T-cell (primary cell): ENCODE data around the gene HEPHL1. TPM values are rescaled to one million over a fixed set of nuclear protein-coding genes. Genes with fewer than 3 reads are reported as not detected.
"Not testable (repeated sequence)": the region's sequence is repeated elsewhere in the genome, so short reads cannot be mapped to it uniquely, and the experiment has no call there.

Source experiments
- ATAC-seq, 4 experiments: fragments of 200-7000 bp in 3 of 4; fragments of 150-1000 bp in 1 of 4; cut with Tn5 transposase; replicated peaks in 1 of 4; 1 replicate in 3 of 4; 2 replicates in 1 of 4; pipeline ENCODE4 v1.10.0; 2021; ENCODE audit warnings: moderate library complexity in 3 of 4, mild to moderate bottlenecking in 2 of 4, moderate number of reproducible peaks in 1 of 4
- CTCF ChIA-PET, 2 donors: fragments of 300-600 bp; sonication (Branson Sonifier 250); formaldehyde crosslinking; loops; one replicate each; lab custom pipeline; 2022; ENCODE audit warnings: antibody characterized with exemption in 2 of 2; lab: Charles Lee
- POLR2A ChIA-PET, 2 donors: fragments of 300-600 bp; sonication (Branson Sonifier 250); formaldehyde crosslinking; loops; one replicate each; lab custom pipeline; 2022; ENCODE audit warnings: antibody characterized with exemption in 2 of 2; lab: Charles Lee
- DNase-seq, 35 experiments: peaks; one replicate each; pipeline versions ENCODE4 v3.0.0 to v3.0.0-alpha.2; 2013 to 2023
- H3K27ac ChIP-seq: one replicate; pipeline ENCODE4 v1.5.1; 2013; ENCODE audit warnings: low read length
- H3K27me3 ChIP-seq, 2 experiments: replicated peaks in 1 of 2; 1 replicate in 1 of 2; 2 replicates in 1 of 2; pipeline versions ENCODE4 v1.6.1 to v1.7.0; 2013; ENCODE audit warnings: low read length in 1 of 2, mixed read lengths in 1 of 2; ENCODE audit not compliant: control insufficient read depth in 2 of 2, insufficient read depth in 2 of 2; ENCODE audit errors: extremely low read depth in 1 of 2
- H3K36me3 ChIP-seq, 2 donors: 1 replicate in 1 of 2; 2 replicates in 1 of 2; pipeline versions ENCODE4 v1.6.1 to v1.7.0; 2013; ENCODE audit warnings: low read length in 1 of 2; ENCODE audit not compliant: control insufficient read depth in 2 of 2, insufficient read depth in 1 of 2; ENCODE audit errors: extremely low read depth in 1 of 2
- H3K4me1 ChIP-seq, 2 experiments: 1 replicate in 1 of 2; 2 replicates in 1 of 2; pipeline versions ENCODE4 v1.6.1 to v1.7.0; 2013; ENCODE audit warnings: low read length in 2 of 2, mixed read lengths in 1 of 2; ENCODE audit not compliant: insufficient read depth in 2 of 2, control insufficient read depth in 1 of 2; ENCODE audit errors: extremely low read depth in 1 of 2
- H3K4me3 ChIP-seq, 2 donors: 1 replicate in 1 of 2; 2 replicates in 1 of 2; pipeline versions ENCODE4 v1.5.1 to v1.7.0; 2013; ENCODE audit warnings: mild to moderate bottlenecking in 2 of 2, low read length in 1 of 2, moderate library complexity in 1 of 2; ENCODE audit not compliant: control insufficient read depth in 1 of 2; ENCODE audit errors: extremely low read depth in 1 of 2
- H3K9me3 ChIP-seq: 2 replicates; pipeline ENCODE4 v1.7.0; 2013
- H3K27ac Mint-ChIP-seq, 2 donors: one replicate each; pipeline ENCODE4 v1.8.0; 2020 to 2021; ENCODE audit warnings: mild to moderate bottlenecking in 2 of 2, mixed read lengths in 2 of 2
- H3K27me3 Mint-ChIP-seq, 2 donors: one replicate each; pipeline ENCODE4 v1.8.0; 2021 to 2022; ENCODE audit warnings: mixed read lengths in 2 of 2
- H3K36me3 Mint-ChIP-seq: one replicate; pipeline ENCODE4 v1.8.0; 2021; ENCODE audit warnings: mixed read lengths
- H3K4me1 Mint-ChIP-seq, 3 donors: one replicate each; pipeline ENCODE4 v1.8.0; 2020 to 2022; ENCODE audit warnings: mixed read lengths in 3 of 3, mild to moderate bottlenecking in 1 of 3
- H3K4me3 Mint-ChIP-seq, 3 donors: one replicate each; pipeline ENCODE4 v1.8.0; 2020 to 2022; ENCODE audit warnings: mild to moderate bottlenecking in 3 of 3, mixed read lengths in 3 of 3, moderate library complexity in 3 of 3
- H3K9me3 Mint-ChIP-seq, 3 donors: one replicate each; pipeline ENCODE4 v1.8.0; 2020 to 2022; ENCODE audit warnings: mixed read lengths in 3 of 3
- WGBS: methylation state at CpG from one replicate; pipeline ENCODE4 v1.1.5; 2013; ENCODE audit warnings: missing lambda C conversion rate; ENCODE audit not compliant: insufficient coverage; 5-methylcytosine and 5-hydroxymethylcytosine counted together
- total RNA-seq, 35 experiments: library from RNA in 6 of 35; stranded (reverse) in 6 of 35; fragments of 120-200 nt in 1 of 35; gene quantifications; one replicate each; pipeline versions ENCODE4 v1.2.1 to v1.2.4 and lab custom pipeline; 2013 to 2026

The HEPHL1 gene
- total RNA-seq, 5 donors from 2014 or later (not counting 1 experiment from before 2014, with no cell fraction given), result not detected

DNA sequence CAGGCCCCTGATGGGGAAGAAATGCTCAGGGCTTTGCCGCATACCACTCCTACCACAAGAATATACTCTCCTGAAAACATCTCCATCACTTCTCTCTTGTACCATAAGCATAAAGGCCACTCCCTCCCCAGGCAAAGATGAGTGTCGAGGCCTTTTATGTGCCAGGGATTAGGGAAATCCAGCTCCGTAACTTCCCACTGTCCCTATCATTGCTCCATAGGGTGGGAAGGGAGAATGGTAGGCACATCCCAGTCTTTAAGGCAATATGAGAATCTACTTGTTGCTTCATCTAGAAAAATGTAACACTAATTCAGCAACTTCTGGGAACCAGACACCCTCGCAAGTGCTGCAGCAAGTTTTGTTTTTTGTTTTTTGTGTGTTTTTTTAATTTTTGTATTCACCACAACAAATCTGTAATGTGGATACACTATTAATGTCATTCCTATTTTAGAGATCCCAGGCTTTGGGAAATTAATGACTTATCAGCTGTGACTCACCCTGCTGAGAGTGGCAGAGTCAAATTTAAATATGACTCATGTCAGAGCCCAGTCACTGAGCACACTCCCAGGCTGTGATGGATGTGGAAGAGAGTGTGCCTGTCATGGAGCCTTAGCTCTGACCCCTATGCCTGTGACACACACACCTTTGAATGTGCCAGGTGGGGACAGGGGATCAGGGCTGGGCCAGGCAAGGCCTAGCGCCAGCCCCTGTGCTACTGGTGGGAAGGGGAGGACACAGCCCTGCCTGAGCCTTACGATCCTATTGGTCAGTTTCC, 130.9 kb downstream of the HEPHL1 start:
- ATAC-seq, result peak in 1 of 4 experiments; percentile 40
- peaks cover 6 to 20% of the 10 kb centered on the region in 2 experiments for H3K4me1 ChIP-seq
- H3K27me3 ChIP-seq, result no peaks in the 10 kb centered on the region
- POLR2A ChIA-PET, result no interaction called here
- peaks cover 30% of the 10 kb centered on the region for H3K36me3 Mint-ChIP-seq
- 100% methylated on average over 2 of the region's 6 CpGs for WGBS
- no peaks in the 10 kb centered on the region for H3K9me3 ChIP-seq
- no peak for DNase-seq
- peak overlapping the region in 1 of 2 donors; percentile 10 for H3K27ac Mint-ChIP-seq
- peaks cover 0 to 7% of the 10 kb centered on the region in 2 donors for H3K36me3 ChIP-seq
- H3K4me1 Mint-ChIP-seq, result peaks cover 62 to 67% (median 65%) of the 10 kb centered on the region in 3 donors
- CTCF ChIA-PET, result interaction anchor here in 1 of 2 donors (0.6 kb wide), 1 partner anchor 136 kb away, joined by 3 read pairs; no protein-coding TSS in a partner anchor
- H3K4me3 ChIP-seq, result no peak overlapping the region
- H3K27ac ChIP-seq, result no peak overlapping the region
- H3K9me3 Mint-ChIP-seq, result peaks cover 0 to 2% (median 0%) of the 10 kb centered on the region in 3 donors
- no peaks in the 10 kb centered on the region for H3K27me3 Mint-ChIP-seq
- no peak overlapping the region for H3K4me3 Mint-ChIP-seq

DNA sequence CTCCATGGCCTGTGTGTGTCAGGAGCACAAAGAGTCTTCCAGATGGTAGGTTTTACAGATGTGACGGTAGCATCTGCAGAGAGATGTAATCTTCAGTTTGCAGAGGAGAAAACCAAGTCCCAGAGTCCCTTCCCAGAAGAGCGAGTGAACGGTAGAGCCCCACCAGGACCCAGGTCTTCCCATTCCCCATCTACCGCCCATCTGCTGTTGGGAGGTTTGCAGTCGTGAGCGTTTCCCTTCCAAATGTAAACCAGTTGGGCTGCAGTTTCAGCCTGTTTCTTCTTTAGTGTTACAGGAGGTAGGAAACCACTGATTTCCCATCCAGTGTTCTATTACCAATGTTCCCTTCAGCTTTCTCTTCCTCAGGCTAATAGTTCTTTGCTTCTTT, 131.5 kb downstream of the HEPHL1 start:
- DNase-seq (no peak), ATAC-seq (no peak)
- Mint-ChIP-seq H3K36me3 (peaks cover 30% of the 10 kb centered on the region), H3K27me3 (no peaks in the 10 kb centered on the region), H3K27ac (no peak overlapping the region), H3K4me3 (no peak overlapping the region), H3K4me1 (peaks cover 56 to 62% (median 59%) of the 10 kb centered on the region in 3 donors), H3K9me3 (peaks cover 0 to 2% (median 0%) of the 10 kb centered on the region in 3 donors)
- Histone ChIP-seq H3K4me3 (no peak overlapping the region), H3K27me3 (no peaks in the 10 kb centered on the region), H3K27ac (no peak overlapping the region), H3K9me3 (no peaks in the 10 kb centered on the region), H3K36me3 (peaks cover 0 to 7% of the 10 kb centered on the region in 2 donors), H3K4me1 (peaks cover 6 to 15% of the 10 kb centered on the region in 2 experiments)
- WGBS, result 86% methylated on average over 1 of the region's 6 CpGs
- ChIA-PET POLR2A (no interaction called here), CTCF (interaction anchor here in 1 of 2 donors (0.6 kb wide), 1 partner anchor 137 kb away, joined by 3 read pairs; no protein-coding TSS in a partner anchor)

DNA sequence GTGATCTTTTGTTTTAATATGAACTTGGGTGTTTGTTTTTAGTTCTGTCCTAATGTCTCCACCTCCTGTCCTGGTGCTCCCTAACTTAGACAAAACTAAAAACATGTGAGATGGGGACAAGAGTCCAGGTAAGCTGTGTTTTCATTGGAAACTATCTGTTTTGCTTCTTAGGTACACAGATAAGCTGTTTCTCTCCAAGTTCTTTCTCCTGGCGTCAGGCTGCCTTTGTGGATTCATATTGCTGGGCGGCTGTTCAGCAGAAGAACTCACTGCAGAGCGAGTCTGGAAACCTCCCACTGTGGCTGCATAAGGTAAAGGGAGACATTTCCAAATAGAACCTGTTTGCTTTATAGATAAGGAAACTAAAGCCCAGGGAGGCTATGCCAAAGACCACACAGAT, 132.2 kb downstream of the HEPHL1 start:
- Mint-ChIP-seq H3K4me1 (peaks cover 50 to 55% (median 53%) of the 10 kb centered on the region in 3 donors), H3K9me3 (peaks cover 0 to 2% (median 0%) of the 10 kb centered on the region in 3 donors), H3K27ac (peak overlapping the region in 1 of 2 donors; percentile 45), H3K27me3 (no peaks in the 10 kb centered on the region), H3K4me3 (no peak overlapping the region), H3K36me3 (peaks cover 30% of the 10 kb centered on the region)
- Histone ChIP-seq H3K36me3 (peaks cover 0 to 7% of the 10 kb centered on the region in 2 donors), H3K27ac (no peak overlapping the region), H3K9me3 (no peaks in the 10 kb centered on the region), H3K4me3 (no peak overlapping the region), H3K4me1 (peaks cover 6 to 12% of the 10 kb centered on the region in 2 experiments), H3K27me3 (no peaks in the 10 kb centered on the region)
- ChIA-PET POLR2A (interaction anchor here in 1 of 2 donors (0.5 kb wide), 1 partner anchor 675 kb away, joined by 5 read pairs; no protein-coding TSS in a partner anchor), CTCF (no interaction called here)
- no CpG with 5 or more reads among the region's 3 CpGs for WGBS
- ATAC-seq (no peak), DNase-seq (no peak)

DNA sequence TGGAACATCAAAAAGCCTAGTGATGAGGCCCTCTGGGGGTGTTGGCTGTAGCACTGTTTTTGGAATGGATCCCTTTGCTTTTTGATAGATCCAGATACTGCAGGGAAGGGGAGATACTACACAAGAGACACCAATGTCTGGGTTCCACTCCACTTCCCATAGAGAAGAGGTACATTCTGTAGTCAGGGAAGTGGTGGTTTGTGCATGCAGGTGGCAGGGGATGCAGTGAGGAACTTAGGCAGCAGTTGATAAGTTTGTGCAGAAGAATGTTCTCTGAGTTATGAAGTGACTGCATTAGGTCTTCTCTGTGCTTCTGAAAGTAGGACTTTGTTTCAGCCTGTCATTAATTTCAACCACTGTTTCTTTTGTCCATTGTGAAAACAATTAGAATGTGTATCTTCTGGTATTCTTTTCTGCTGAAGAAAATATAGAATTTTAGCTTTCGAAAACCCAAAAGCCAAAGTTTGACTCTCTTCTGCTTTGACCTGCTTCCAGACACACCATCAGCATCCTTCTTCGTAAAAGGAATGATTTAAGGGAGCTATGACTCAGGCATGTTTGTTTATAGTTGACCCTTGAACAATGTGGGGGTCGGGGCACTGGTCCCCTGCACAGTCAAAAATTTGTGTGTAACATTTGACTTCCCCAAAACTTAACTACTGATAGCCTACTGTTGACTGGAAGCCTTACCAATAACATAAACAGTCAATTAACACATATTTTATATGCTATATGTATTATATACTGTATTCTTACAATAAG, 133.1 kb downstream of the HEPHL1 start:
- peak overlapping the region in 1 of 2 donors; percentile 9 for H3K27ac Mint-ChIP-seq
- POLR2A ChIA-PET, result no interaction called here
- no peak overlapping the region for H3K4me3 Mint-ChIP-seq
- peaks cover 0 to 2% (median under 1%) of the 10 kb centered on the region in 3 donors for H3K9me3 Mint-ChIP-seq
- no CpG with 5 or more reads among the region's 3 CpGs for WGBS
- Histone ChIP-seq H3K27ac (no peak overlapping the region), H3K36me3 (peaks cover 0 to 7% of the 10 kb centered on the region in 2 donors), H3K9me3 (no peaks in the 10 kb centered on the region), H3K4me1 (peaks cover 3 to 8% of the 10 kb centered on the region in 2 experiments), H3K4me3 (no peak overlapping the region), H3K27me3 (no peaks in the 10 kb centered on the region)
- H3K4me1 Mint-ChIP-seq, result peaks cover 43 to 50% (median 44%) of the 10 kb centered on the region in 3 donors
- CTCF ChIA-PET, result no interaction called here
- no peaks in the 10 kb centered on the region for H3K27me3 Mint-ChIP-seq
- ATAC-seq (no peak), DNase-seq (no peak)
- peaks cover 39% of the 10 kb centered on the region for H3K36me3 Mint-ChIP-seq

DNA sequence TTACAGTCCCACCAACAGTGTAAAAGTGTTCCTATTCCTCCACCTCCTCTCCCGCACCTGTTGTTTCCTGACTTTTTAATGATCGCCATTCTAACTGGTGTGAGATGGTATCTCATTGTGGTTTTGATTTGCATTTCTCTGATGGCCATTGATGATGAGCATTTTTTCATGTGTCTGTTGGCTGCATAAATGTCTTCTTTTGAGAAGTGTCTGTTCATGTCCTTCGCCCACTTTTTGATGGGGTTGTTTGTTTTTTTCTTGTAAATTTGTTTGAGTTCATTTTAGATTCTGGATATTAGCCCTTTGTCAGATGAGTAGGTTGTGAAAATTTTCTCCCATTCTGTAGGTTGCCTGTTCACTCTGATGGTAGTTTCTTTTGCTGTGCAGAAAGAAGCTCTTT, 136.2 kb downstream of the HEPHL1 start:
- H3K4me1 ChIP-seq, H3K27ac Mint-ChIP-seq, ATAC-seq, POLR2A ChIA-PET, H3K27me3 ChIP-seq, H3K36me3 ChIP-seq, H3K4me3 Mint-ChIP-seq, H3K27me3 Mint-ChIP-seq, H3K9me3 Mint-ChIP-seq, H3K27ac ChIP-seq, DNase-seq, CTCF ChIA-PET, H3K4me3 ChIP-seq, H3K9me3 ChIP-seq: not testable (repeated sequence)
- no CpG with 5 or more reads among the region's 3 CpGs for WGBS
- peaks cover 39 to 48% (median 42%) of the 10 kb centered on the region in 3 donors for H3K4me1 Mint-ChIP-seq
- peaks cover 60% of the 10 kb centered on the region for H3K36me3 Mint-ChIP-seq
